ENCODE results near the gene PRR3.

DNA sequence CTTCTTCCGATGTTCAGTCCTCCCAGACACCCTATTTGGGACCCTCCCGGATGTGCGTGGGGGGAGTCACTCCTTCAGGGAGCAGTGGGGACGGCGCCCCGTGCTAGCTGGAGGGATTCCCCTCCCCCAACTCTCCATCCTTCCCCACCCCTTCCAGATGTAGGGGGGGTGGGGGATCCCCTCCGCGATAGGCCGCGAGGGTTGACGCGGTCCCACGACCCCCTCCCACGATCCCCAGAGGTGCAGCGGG, 1.4 kb upstream of the PRR3 start:
- TF ChIP-seq, protein P1, sequence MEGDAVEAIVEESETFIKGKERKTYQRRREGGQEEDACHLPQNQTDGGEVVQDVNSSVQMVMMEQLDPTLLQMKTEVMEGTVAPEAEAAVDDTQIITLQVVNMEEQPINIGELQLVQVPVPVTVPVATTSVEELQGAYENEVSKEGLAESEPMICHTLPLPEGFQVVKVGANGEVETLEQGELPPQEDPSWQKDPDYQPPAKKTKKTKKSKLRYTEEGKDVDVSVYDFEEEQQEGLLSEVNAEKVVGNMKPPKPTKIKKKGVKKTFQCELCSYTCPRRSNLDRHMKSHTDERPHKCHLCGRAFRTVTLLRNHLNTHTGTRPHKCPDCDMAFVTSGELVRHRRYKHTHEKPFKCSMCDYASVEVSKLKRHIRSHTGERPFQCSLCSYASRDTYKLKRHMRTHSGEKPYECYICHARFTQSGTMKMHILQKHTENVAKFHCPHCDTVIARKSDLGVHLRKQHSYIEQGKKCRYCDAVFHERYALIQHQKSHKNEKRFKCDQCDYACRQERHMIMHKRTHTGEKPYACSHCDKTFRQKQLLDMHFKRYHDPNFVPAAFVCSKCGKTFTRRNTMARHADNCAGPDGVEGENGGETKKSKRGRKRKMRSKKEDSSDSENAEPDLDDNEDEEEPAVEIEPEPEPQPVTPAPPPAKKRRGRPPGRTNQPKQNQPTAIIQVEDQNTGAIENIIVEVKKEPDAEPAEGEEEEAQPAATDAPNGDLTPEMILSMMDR (IDR thresholded peaks at IDR 0.05) = no peak
- TF ChIP-seq EZH2 (IDR thresholded peaks at IDR 0.05) = no peak

All from neural progenitor cell (in vitro differentiated cells).